GM12878 (cell line): ENCODE measurements around the gene MCM3AP.

Experiments
- CTCF ChIP-seq, 3 experiments: IDR thresholded peaks in 2 of 3; conservative IDR thresholded peaks in 1 of 3; 2 replicates each; pipeline ENCODE4 v1.5.1; 2011; ENCODE audit warnings: low read depth in 3 of 3, low read length in 3 of 3, mild to moderate bottlenecking in 3 of 3, control low read depth in 2 of 3, moderate library complexity in 2 of 3, inconsistent platforms in 1 of 3, mixed read lengths in 1 of 3; ENCODE audit not compliant: control insufficient read depth in 2 of 3, insufficient read depth in 1 of 3; ENCODE audit errors: extremely low read depth in 1 of 3
- EP300 ChIP-seq, 2 experiments: fragments of 150-350 bp in 1 of 2; IDR thresholded peaks; 2 replicates each; pipeline ENCODE4 v1.6.1; 2011 to 2012; ENCODE audit warnings: low read depth in 2 of 2, low read length in 2 of 2, borderline replicate concordance in 1 of 2, improper control_type of control experiment in 1 of 2, inconsistent platforms in 1 of 2; ENCODE audit not compliant: control insufficient read depth in 1 of 2
- ESRRA ChIP-seq: IDR thresholded peaks from 2 replicates; pipeline ENCODE4 v1.6.1; 2012; ENCODE audit warnings: mild to moderate bottlenecking, low read length, improper control_type of control experiment
- MEF2B ChIP-seq: fragments of 450-650 bp; IDR thresholded peaks from 2 replicates; pipeline ENCODE4 v1.6.1; 2018; ENCODE audit warnings: mild to moderate bottlenecking, moderate library complexity; ENCODE audit not compliant: partially characterized antibody, poor library complexity, severe bottlenecking
- NFIC ChIP-seq: IDR thresholded peaks from 2 replicates; pipeline ENCODE4 v1.6.1; 2012; ENCODE audit warnings: low read depth, mild to moderate bottlenecking, inconsistent platforms, low read length, moderate library complexity
- NFXL1 ChIP-seq: fragments of 450-650 bp; IDR thresholded peaks from 2 replicates; pipeline ENCODE4 v1.6.1; 2017; ENCODE audit warnings: antibody characterized with exemption, mild to moderate bottlenecking, borderline replicate concordance
- POLR2A ChIP-seq: IDR thresholded peaks from 2 replicates; pipeline ENCODE4 v1.6.1; 2011; ENCODE audit warnings: low read depth, mild to moderate bottlenecking, low read length
- SMAD1 ChIP-seq: fragments of 450-650 bp; IDR thresholded peaks from 2 replicates; pipeline ENCODE4 v1.6.1; 2018; ENCODE audit warnings: mild to moderate bottlenecking, low read depth; ENCODE audit not compliant: partially characterized antibody
- SPI1 ChIP-seq: IDR thresholded peaks from 2 replicates; pipeline ENCODE4 v1.6.1; 2011; ENCODE audit warnings: low read depth, mild to moderate bottlenecking, low read length, moderate library complexity, borderline replicate concordance; ENCODE audit not compliant: insufficient read depth

- TF ChIP-seq SMAD1 = no peak
- no peak for TF ChIP-seq POLR2A
- no peak for TF ChIP-seq CTCF (IDR thresholded peaks at IDR 0.05 in 2 of 3, conservative IDR thresholded peaks at IDR 0.05 in 1 of 3; ENCODE audit: control insufficient read depth in 2 of 3, extremely low read depth in 1 of 3, insufficient read depth in 1 of 3, low read depth in 3 of 3, low read length in 3 of 3)
- no peak for TF ChIP-seq NFIC
- TF ChIP-seq MEF2B = no peak
- no peak for TF ChIP-seq ESRRA
- TF ChIP-seq SPI1 = no peak
- no peak for TF ChIP-seq EP300 (IDR thresholded peaks at IDR 0.05; ENCODE audit: borderline replicate concordance in 1 of 2, control insufficient read depth in 1 of 2, low read depth in 2 of 2, low read length in 2 of 2)
- no peak for TF ChIP-seq NFXL1
Measured at GRCh38 chr21:46320331-46320801, 35.0 kb upstream of the MCM3AP start.
